GM13977 (cell line): ENCODE results near the gene CCDC191.

Source experiments
- DNase-seq: peaks from one replicate; pipeline ENCODE4 v3.0.0; 2012; ENCODE audit warnings: low spot score
- in situ Hi-C: fragments of 300-500 bp; cut with MboI; formaldehyde crosslinking; loops from one replicate; pipeline ENCODE4 v1.12.0; 2022; ENCODE audit warnings: low sequenced_read_pairs, low pct_unique_long_range_greater_than_20kb, mixed read lengths, inconsistent platforms; ENCODE audit not compliant: unreplicated experiment
- TF ChIP-seq, protein P1 (sequence below): IDR thresholded peaks from 2 replicates; pipeline ENCODE4 v1.5.1; 2012; ENCODE audit warnings: mild to moderate bottlenecking, control low read depth; ENCODE audit not compliant: insufficient read depth; ENCODE audit errors: extremely low read depth, missing control alignments

The CCDC191 gene

DNA sequence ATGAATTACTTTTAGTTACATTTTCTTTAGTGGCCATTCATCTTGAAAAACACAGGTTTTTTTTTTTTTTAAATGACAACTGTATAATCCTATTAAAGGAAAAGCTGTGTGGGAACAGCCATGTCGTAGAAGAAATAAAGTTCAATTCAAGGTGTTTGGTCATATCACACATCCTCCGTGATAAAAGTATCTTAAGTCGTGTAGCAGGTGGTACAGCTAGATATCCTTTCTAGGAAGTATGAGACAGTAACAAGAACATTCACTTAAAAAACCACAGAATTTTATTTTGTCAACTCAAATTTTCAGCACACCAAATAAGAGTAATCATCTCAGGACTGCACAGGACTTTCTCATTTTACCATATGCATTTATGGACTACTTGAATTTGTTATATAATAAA is 92.4 kb downstream of the CCDC191 start:
- TF ChIP-seq, protein P1, sequence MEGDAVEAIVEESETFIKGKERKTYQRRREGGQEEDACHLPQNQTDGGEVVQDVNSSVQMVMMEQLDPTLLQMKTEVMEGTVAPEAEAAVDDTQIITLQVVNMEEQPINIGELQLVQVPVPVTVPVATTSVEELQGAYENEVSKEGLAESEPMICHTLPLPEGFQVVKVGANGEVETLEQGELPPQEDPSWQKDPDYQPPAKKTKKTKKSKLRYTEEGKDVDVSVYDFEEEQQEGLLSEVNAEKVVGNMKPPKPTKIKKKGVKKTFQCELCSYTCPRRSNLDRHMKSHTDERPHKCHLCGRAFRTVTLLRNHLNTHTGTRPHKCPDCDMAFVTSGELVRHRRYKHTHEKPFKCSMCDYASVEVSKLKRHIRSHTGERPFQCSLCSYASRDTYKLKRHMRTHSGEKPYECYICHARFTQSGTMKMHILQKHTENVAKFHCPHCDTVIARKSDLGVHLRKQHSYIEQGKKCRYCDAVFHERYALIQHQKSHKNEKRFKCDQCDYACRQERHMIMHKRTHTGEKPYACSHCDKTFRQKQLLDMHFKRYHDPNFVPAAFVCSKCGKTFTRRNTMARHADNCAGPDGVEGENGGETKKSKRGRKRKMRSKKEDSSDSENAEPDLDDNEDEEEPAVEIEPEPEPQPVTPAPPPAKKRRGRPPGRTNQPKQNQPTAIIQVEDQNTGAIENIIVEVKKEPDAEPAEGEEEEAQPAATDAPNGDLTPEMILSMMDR, result no peak
- in situ Hi-C loops, result no loop called here
- DNase-seq, result no peak

DNA sequence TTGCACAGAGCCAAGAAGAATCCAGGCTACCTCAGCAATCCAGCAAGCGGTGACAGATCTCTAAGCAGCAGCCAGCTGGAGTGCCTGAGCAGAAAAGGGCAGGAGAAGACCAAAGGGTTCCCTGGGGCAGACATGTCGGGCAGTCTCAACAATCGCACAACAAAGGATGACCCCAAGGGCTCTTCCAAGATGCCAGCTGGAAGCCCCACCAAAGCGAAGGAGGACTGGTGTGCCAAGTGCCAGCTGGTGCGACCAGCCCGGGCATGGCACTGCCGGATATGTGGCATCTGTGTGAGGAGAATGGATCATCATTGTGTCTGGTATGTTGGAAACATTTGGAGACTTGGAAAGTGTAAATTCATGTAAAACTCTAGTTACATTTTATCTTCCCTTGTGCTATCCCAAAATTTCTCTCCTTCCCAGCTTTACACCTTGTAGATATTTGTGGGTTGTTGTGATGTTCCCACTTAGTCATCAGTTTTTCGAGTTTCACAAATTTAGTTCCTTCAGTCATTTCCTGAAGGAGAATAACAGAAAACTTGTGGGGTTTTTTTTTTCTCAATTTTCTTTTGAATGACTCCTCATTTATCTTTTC is 102.1 kb downstream of the CCDC191 start:
- no peak for DNase-seq
- TF ChIP-seq, protein P1, result no peak
- in situ Hi-C loops, result no loop called here

DNA sequence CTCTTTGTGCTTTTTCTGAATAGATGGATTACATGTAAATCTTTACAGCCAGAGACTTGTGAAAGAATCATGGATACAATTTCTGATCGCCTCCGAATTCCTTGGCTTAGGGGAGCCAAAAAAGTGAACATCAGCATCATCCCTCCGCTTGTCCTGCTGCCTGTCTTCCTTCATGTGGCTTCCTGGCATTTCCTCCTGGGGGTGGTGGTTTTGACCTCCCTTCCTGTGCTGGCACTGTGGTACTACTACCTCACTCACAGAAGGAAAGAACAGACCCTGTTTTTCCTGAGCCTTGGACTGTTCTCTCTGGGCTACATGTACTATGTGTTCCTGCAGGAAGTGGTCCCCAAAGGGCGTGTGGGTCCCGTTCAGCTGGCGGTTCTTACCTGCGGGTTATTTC is 102.6 kb downstream of the CCDC191 start:
- no peak for DNase-seq
- TF ChIP-seq, protein P1, result no peak
- in situ Hi-C loops, result no loop called here

GRCh38 chr3:113952921-113953320 is 103.4 kb downstream of the CCDC191 start:
- DNase-seq, result no peak
- in situ Hi-C loops, result no loop called here

DNA sequence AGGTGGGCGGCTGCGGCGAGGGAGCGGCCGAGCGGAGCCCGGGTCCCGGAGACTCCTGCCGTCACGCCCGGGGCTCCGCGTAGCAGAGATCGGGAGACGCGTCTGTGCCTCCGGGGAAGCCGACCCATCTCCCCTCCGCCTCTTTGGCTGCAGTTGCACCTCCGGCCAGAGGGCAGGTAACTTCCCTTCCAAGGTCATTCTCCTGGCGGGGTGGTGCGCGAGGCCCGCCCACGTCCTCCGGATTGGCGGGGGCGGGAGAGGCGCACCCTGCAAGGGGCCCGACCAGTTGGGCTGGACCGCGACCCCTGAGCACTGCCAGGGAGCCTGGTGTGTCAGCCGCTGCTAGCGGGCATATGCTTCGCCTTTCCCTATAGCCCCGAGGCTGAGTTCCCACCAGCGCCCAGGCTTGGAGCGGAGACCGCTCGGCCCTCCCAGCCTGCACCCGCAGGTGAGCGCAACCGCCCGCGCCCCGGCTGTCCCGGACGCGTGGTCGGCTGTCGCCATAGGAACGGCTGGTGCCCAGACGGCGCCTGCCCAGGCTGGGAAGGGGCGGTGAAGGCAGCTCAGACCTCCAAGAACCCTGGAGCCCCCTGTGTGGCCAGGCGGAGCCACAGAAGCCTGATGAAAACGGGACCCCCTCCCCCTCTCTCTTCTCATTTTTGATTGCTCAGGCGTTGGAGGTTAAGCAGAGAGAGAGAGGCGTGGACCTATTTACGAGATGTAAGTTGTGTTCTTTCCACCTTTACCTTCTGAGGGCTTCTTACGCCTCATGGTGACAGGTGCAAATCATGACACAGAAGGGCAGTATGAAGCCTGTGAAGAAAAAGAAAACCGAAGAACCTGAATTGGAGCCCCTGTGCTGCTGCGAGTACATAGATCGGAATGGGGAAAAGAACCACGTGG is 108.1 kb downstream of the CCDC191 start:
- in situ Hi-C loops, result no loop called here
- DNase-seq, result peak; percentile 80

More at GRCh38 chr3:113952921-113953320, 103.4 kb downstream of the CCDC191 start:
- TF ChIP-seq, protein P1, result no peak

GRCh38 chr3:113947372-113948014 is 108.8 kb downstream of the CCDC191 start, which contains the start of gene ZDHHC23:
ZDHHC23 (plus strand) TSS chr3:113948013; CDS start chr3:113948803, 790 bp downstream.
- in situ Hi-C loops, result no loop called here

More for the DNA sequence above, 108.1 kb downstream of the CCDC191 start:
- TF ChIP-seq, protein P1, result no peak

More at GRCh38 chr3:113947372-113948014, 108.8 kb downstream of the CCDC191 start, which contains the start of gene ZDHHC23:
- peak; percentile 85 for DNase-seq
- TF ChIP-seq, protein P1, result no peak
